Brain microvascular endothelial cell (primary cell): ENCODE results near the gene PAMR1.

Source experiments
- DNase-seq: peaks from one replicate; pipeline ENCODE4 v3.0.0-alpha.2; 2020
- H3K27ac ChIP-seq: fragments of 250-450 bp; sonication (Bioruptor Pico); 2 replicates; pipeline ENCODE4 v1.5.1; 2020; ENCODE audit warnings: mild to moderate bottlenecking, moderate library complexity
- H3K27me3 ChIP-seq: fragments of 250-450 bp; sonication (Bioruptor Pico); replicated peaks from 2 replicates; pipeline ENCODE4 v1.5.1; 2020; ENCODE audit warnings: mild to moderate bottlenecking
- H3K36me3 ChIP-seq: fragments of 250-450 bp; sonication (Bioruptor Pico); replicated peaks from 2 replicates; pipeline ENCODE4 v1.5.1; 2020; ENCODE audit warnings: mild to moderate bottlenecking
- H3K4me3 ChIP-seq: 2 replicates; pipeline ENCODE4 v1.5.1; 2011; ENCODE audit warnings: low read depth, mild to moderate bottlenecking, control low read depth, low read length, moderate library complexity
- CTCF ChIP-seq: IDR thresholded peaks from 2 replicates; pipeline ENCODE4 v1.5.1; 2011; ENCODE audit warnings: low read depth, mild to moderate bottlenecking, moderate library complexity, low read length, control low read depth, inconsistent platforms; ENCODE audit errors: missing control alignments
- in situ Hi-C: cut with HindIII; loops from 2 replicates; pipeline ENCODE4 v1.10.0; 2017; ENCODE audit warnings: low sequenced_read_pairs, low pct_ligation_motif_present

PAMR1 gene

GRCh38 chr11:35433588-35433987 is 91.8 kb downstream of the PAMR1 start:
- in situ Hi-C loops = no loop called here

GRCh38 chr11:35432464-35432863 is 93.0 kb downstream of the PAMR1 start:
- DNase-seq = no peak
- Histone ChIP-seq H3K36me3 (peaks cover 31% of the 10 kb centered on the region), H3K4me3 (no peak overlapping the region), H3K27me3 (no peaks in the 10 kb centered on the region), H3K27ac (no peak overlapping the region)
- in situ Hi-C loops = no loop called here
- no peak for TF ChIP-seq CTCF

More at GRCh38 chr11:35433588-35433987, 91.8 kb downstream of the PAMR1 start:
- no peak for TF ChIP-seq CTCF
- no peak for DNase-seq
- no peaks in the 10 kb centered on the region for H3K27me3 ChIP-seq
- H3K27ac ChIP-seq = no peak overlapping the region
- no peak overlapping the region for H3K4me3 ChIP-seq
- H3K36me3 ChIP-seq = peaks cover 26% of the 10 kb centered on the region

- no peaks in the 10 kb centered on the region for H3K27me3 ChIP-seq
- H3K36me3 ChIP-seq = peaks cover 19% of the 10 kb centered on the region
- in situ Hi-C loops = no loop called here
- TF ChIP-seq CTCF = no peak
- no peak overlapping the region for H3K4me3 ChIP-seq
- DNase-seq = peak; percentile 39
- H3K27ac ChIP-seq = no peak overlapping the region
Measured at GRCh38 chr11:35427071-35427470, 98.3 kb downstream of the PAMR1 start.

- Histone ChIP-seq H3K27ac (no peak overlapping the region), H3K4me3 (no peak overlapping the region), H3K36me3 (peaks cover 12% of the 10 kb centered on the region), H3K27me3 (no peaks in the 10 kb centered on the region)
- no peak for DNase-seq
- in situ Hi-C loops = no loop called here
- TF ChIP-seq CTCF = no peak
Measured at GRCh38 chr11:35426351-35426750, 99.1 kb downstream of the PAMR1 start.

GRCh38 chr11:35425603-35426212 is 99.7 kb downstream of the PAMR1 start:
- in situ Hi-C loops = no loop called here
- no peak overlapping the region for H3K4me3 ChIP-seq
- no peaks in the 10 kb centered on the region for H3K27me3 ChIP-seq
- H3K36me3 ChIP-seq = peaks cover 12% of the 10 kb centered on the region
- DNase-seq = no peak
- no peak for TF ChIP-seq CTCF
- no peak overlapping the region for H3K27ac ChIP-seq
